Peyer's patch (tissue), 4 donors: Measurements from ENCODE around the gene ACP4.

Experiments used
- POLR2A ChIP-seq, 2 donors: fragments of 450-650 bp; IDR thresholded peaks; one replicate each; pipeline ENCODE4 v1.5.1; 2017; ENCODE audit warnings: antibody characterized with exemption in 2 of 2, mild to moderate bottlenecking in 2 of 2, moderate library complexity in 2 of 2
- TF ChIP-seq, protein P1 (sequence below), 6 experiments: fragments of 450-650 bp in 4 of 6; fragments of 200-600 bp in 2 of 6; sonication (generic) in 1 of 6; IDR thresholded peaks; one replicate each; pipeline ENCODE4 v1.5.1; 2017 to 2019; ENCODE audit warnings: antibody characterized with exemption in 6 of 6, mild to moderate bottlenecking in 3 of 6, moderate library complexity in 1 of 6

DNA sequence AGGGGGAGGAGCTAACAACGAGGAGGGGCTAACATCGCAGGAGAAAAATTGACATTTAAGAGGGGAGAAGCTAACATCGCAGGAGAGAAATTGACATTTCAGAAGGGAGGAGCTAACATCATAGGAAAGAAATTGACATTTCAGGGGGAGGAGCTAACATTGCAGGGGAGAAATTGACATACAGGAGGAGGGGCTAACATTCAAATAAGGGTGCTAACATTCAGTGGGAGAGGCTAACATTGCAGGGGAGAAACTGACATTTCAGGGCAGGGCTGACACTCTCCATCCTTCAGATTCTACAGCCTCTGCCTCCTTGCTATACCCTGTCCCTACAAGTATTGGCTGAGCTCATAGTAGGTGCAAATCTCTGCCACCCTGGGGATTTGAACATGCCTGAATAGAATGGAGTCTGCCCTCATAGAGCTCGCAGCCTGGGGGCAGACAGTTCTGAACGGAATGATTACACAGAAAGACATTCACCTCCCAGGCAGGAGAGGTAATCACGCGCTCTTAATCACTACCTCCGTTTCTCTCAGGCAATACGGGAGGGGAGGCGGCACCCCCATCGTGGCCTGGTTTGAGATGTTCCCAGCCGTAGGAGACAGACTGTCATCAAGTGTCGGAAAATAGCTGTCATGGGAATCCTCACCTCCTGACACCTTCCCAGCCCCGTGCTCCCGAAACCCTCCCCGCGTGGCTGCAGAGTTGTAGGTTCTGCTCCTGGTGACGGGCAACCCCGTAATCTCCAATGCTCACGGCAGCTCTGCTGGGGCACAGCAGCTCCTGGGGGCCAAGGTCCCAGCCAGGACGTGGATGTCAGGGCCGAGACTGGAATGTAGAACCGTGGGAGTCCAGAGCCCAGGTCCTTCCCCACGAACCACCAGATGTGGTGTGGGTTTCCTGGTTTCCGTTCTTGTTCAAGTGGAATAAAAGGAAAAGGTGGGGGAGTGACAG lies 10.4 kb upstream of the ACP4 start:
- TF ChIP-seq, protein P1, sequence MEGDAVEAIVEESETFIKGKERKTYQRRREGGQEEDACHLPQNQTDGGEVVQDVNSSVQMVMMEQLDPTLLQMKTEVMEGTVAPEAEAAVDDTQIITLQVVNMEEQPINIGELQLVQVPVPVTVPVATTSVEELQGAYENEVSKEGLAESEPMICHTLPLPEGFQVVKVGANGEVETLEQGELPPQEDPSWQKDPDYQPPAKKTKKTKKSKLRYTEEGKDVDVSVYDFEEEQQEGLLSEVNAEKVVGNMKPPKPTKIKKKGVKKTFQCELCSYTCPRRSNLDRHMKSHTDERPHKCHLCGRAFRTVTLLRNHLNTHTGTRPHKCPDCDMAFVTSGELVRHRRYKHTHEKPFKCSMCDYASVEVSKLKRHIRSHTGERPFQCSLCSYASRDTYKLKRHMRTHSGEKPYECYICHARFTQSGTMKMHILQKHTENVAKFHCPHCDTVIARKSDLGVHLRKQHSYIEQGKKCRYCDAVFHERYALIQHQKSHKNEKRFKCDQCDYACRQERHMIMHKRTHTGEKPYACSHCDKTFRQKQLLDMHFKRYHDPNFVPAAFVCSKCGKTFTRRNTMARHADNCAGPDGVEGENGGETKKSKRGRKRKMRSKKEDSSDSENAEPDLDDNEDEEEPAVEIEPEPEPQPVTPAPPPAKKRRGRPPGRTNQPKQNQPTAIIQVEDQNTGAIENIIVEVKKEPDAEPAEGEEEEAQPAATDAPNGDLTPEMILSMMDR (IDR thresholded peaks at IDR 0.05), result no peak
- TF ChIP-seq POLR2A (IDR thresholded peaks at IDR 0.05), result no peak
